HCT116 (cell line): ENCODE results near the gene TIAM2.

Experiments
- FOSL1 ChIP-seq: IDR thresholded peaks from 2 replicates; pipeline ENCODE4 v1.6.1; 2012; ENCODE audit warnings: low read depth
- POLR2A ChIP-seq: IDR thresholded peaks from 2 replicates; pipeline ENCODE4 v1.7.0; 2011; ENCODE audit warnings: borderline replicate concordance; ENCODE audit not compliant: insufficient read depth, insufficient read length; ENCODE audit errors: extremely low read depth

GRCh38 chr6:155183095-155183494, 188.0 kb downstream of the TIAM2 start:
- TF ChIP-seq FOSL1 (no peak), POLR2A (no peak)
